HG02840 (cell line): ENCODE data around the gene PRKAR1A.
"Not testable (repeated sequence)": the region's sequence is repeated elsewhere in the genome, so short reads cannot be mapped to it uniquely, and the experiment has no call there.

ENCODE experiments used
- ATAC-seq: cut with Tn5 transposase; IDR thresholded peaks from one replicate; pipeline ENCODE4 v1.9.1; 2021; ENCODE audit warnings: mild to moderate bottlenecking, moderate library complexity, moderate number of reproducible peaks; ENCODE audit not compliant: unreplicated experiment, low FRiP score

PRKAR1A gene

DNA sequence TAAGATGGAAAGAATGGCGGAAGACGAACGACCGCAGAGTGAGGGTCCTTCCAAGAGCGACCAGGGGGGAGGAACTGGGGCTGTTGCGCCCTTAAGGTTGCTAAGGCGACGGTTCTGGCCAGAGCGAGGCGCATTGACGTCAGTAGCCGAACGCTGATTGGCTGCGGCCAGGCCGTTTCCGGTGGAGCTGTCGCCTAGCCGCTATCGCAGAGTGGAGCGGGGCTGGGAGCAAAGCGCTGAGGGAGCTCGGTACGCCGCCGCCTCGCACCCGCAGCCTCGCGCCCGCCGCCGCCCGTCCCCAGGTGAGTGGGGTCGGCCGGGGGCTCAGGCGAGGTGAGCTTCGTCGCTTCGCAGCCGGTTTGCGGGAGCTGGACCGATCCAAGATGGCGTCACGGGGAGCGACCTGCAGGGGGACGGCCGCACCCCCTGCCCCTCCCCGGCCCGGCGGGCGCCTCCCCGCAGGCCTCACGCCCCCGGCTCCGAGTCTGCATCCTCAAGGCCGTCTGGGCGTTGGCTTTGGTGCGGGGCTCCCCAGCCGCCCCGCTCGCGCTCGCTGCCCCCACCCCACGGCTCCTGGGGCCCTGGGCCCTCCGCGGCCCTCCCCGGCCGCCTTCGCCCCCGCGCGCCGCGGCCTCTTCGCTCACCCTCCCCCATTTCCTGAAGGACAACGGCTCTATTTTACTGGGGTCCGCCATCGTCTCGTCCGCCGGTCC, at the start of gene PRKAR1A:
Gene PRKAR1A (plus strand): TSS at position 184 of the 713 bp plus-strand sequence. CDS start 2,970 bp downstream, outside the sequence.
- ATAC-seq, result peak; percentile 89

- ATAC-seq, result no peak
These were observed 48.8 kb upstream of the PRKAR1A start for GRCh38 chr17:68463211-68464019.

GRCh38 chr17:68468334-68468733, 43.9 kb upstream of the PRKAR1A start:
- ATAC-seq, result no peak

GRCh38 chr17:68468788-68469187, 43.4 kb upstream of the PRKAR1A start:
- ATAC-seq, result no peak

DNA sequence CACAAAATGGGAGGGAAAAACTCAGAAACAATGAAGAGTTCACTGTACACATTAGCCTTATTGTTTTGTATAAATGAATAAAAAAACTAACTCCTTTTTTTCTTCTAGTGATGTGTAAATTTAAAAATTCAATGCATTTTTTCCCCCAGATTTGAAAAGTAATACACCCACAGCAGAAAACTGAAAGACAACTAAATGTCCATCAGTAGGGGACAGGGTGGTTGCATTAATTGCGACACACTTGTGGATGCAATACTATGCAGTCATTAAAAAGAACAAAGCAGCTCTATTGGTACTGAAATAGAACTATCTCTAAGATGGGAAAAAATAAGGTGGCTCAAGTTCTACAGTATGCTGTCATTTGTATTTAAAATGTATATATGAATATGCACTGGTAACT, 41.3 kb upstream of the PRKAR1A start:
- ATAC-seq, result no peak

DNA sequence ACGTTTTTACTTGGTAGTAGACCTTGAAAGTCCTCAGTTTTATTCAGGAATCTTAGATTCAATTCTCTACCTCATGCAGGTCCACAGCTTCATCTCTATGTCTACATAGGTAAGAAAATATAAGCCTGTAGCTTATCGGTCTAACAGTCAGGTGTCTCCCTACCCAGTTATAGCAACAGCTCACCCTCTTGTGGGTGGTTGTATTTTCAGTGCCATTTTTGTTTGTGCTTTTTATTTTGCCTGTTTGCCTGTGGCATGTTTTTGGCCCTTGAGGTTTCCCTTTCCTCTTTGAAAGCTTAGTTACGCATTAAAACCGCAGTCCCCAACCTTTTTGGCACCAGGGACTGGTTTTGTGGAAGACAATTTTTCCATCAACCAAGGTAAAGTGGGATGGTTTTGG, 31.3 kb upstream of the PRKAR1A start:
- no peak for ATAC-seq

DNA sequence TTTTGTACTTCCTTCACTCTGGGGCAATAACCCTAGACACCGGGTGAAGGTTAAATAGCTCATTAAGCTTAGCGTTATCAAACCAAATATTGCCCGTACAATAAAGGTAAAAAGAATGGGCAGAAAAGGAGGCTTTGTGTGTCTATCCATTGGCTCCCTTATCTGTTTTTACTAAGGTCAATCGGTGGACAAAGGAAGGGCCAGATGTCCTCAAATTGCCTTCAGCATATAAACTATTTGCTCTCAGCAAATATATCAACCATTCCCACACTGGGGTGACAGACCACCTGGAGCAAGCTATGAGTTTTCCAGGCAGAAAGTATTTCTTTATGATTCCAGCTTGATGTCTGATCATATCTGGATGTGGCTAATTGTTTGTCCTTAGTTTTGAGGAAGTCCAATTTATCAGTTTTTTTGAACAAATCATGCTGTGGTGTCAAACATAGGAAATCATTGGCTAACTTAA, 29.6 kb upstream of the PRKAR1A start:
- no peak for ATAC-seq

DNA sequence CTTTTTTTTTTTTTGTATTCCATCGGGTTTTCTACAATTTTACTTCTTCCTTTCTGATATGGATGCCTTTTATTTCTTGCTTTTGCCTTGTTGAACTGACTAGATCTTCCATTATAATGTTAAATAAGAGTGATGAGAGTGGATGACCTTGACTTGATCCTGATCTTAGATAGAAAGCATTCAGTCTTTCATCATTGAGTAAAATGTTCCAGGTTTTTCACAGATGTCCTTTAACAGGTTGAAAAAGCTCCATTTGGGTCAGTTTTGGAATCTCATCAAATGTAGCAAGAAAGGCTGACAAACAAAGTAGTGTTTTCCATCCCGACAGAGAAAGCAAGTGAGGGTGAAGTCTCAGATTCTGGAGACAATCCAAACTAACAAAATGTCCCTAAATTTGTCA, 27.8 kb upstream of the PRKAR1A start:
- no peak for ATAC-seq

DNA sequence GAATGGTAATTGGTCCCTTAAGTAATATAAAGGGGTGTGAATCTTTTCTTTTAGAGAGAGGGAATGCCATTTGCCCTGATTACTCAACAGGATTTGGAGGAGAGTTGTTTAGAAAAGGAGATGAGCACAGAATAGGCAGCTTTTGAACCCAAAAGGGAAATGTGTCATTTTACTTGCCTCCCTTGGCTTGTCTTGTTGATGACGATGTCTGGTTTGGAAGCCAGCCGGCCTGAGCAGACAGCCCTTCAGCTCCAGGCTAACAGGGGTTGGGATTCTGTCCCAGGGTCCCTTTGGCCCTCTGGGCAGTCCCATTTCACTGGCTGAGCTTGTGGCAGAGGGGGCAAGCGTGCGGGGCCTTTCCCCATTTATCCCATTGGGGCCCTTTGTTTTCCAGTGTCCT, 22.3 kb upstream of the PRKAR1A start:
- no peak for ATAC-seq

DNA sequence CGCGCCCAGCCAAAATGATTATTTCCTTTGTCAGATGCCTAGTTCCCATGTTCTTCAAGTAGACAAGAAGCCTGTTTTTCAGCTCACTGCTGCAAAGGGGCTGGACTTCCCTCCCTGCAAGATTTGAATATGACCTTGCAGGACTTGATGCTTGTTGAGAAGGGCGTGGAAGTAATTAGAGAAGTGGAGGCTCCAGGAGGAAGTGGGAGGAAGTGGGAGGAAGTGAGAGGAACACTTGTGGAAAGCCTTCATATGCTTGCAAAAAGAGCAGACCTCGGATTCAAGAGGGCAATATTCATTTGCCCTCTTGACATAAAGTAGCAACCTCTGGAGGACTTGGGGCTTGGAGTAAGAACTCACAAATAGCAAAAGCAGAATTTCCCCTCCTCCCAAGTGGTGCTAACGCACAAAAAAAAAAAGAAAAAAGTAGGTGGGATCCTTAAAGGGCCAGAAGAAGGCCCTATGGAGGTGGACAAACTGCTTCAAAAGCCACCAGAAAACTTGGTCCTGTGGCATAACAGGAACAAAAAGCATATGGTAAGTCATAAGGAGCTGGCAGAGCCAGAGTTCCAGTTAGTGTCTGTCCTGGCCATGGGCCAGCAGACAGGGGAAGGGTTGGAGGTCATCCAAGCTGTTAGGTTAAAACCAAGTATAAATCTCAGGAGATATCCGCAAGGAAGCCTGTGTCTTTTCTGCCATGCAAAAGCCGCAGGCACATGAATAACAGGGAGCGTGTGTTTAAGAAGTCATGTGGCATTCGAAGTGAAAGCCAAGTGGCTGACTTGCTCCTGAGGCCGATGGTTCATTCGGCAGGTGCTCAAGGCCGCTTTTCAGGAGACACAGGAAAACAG, 20.6 kb upstream of the PRKAR1A start:
- ATAC-seq, result no peak

GRCh38 chr17:68492394-68493054, 19.7 kb upstream of the PRKAR1A start:
- not testable (repeated sequence) for ATAC-seq

GRCh38 chr17:68495081-68495480, 17.1 kb upstream of the PRKAR1A start:
- no peak for ATAC-seq

DNA sequence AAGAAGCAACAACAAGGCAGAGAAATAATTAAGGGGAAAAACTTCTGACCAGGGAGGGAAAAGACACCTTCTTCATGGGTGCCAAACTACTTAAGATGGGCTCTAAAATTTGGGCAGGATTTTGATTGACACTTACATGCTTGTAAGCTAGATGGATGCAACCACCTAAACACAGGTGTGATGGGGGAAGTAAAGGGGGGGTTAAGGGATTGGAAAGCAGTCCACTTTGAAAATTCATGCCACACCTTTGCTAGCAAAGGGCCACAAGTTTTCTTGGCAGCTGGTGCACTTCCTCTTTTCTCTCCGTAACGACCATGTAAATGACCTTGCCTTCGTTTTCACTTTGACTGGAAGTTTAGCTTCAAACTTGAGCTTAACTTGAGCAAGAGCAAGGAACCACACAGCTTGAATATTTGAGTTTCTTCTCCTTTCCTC, 14.3 kb upstream of the PRKAR1A start:
- peak; percentile 93 for ATAC-seq

- peak; percentile 8 for ATAC-seq
These were observed 13.5 kb upstream of the PRKAR1A start for GRCh38 chr17:68498479-68499326.

DNA sequence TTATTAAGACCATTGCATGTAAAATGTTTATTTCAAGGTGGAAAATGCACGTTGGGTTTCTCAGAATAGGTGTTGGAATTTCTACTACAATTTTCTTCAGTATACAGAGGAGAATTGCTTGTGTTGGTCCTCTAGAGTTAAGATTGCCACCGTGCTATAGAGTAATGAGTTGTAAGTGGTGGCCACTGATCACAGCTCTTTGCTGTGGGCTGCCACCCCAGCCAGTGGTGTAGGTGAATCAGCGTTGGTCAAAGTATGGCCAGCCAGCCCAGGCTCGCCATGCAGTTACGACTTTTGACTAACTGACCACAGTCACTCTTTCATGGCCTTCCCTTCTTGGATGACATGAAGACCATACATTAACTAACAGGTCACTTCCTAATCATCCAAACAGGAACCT, 12.6 kb upstream of the PRKAR1A start:
- ATAC-seq, result no peak

- no peak for ATAC-seq
These were observed 11.2 kb upstream of the PRKAR1A start for GRCh38 chr17:68501074-68501473.

- ATAC-seq, result no peak
These were observed 6.3 kb upstream of the PRKAR1A start for GRCh38 chr17:68505951-68506350.

GRCh38 chr17:68507576-68507975, 4.7 kb upstream of the PRKAR1A start:
- ATAC-seq, result no peak
